Tibial nerve (tissue), 4 donors: Measurements from ENCODE around the gene ALS2. TPM values are rescaled to one million over a fixed set of nuclear protein-coding genes. Genes with fewer than 3 reads are reported as not detected.

Experiments
- DNase-seq, 2 donors: peaks; one replicate each; pipeline ENCODE4 v3.0.0-alpha.2; 2019; ENCODE audit warnings: low spot score in 2 of 2
- H3K27ac ChIP-seq, 4 donors: fragments of 200-600 bp; sonication (generic) in 3 of 4; one replicate each; pipeline ENCODE4 v1.5.1; 2017 to 2019; ENCODE audit warnings: mild to moderate bottlenecking in 1 of 4
- H3K27me3 ChIP-seq, 2 donors: fragments of 200-600 bp; sonication (generic) in 1 of 2; one replicate each; pipeline versions ENCODE4 v1.5.1 to v1.6.0; 2017 to 2019
- H3K36me3 ChIP-seq, 3 donors: fragments of 200-600 bp; sonication (generic); one replicate each; pipeline ENCODE4 v1.5.1; 2018 to 2019
- H3K4me1 ChIP-seq, 4 donors: fragments of 200-600 bp; sonication (generic) in 3 of 4; one replicate each; pipeline ENCODE4 v1.5.1; 2017 to 2019
- H3K4me3 ChIP-seq, 4 donors: fragments of 200-600 bp; sonication (generic) in 3 of 4; one replicate each; pipeline ENCODE4 v1.5.1; 2017 to 2019; ENCODE audit warnings: mild to moderate bottlenecking in 1 of 4, moderate library complexity in 1 of 4
- H3K9me3 ChIP-seq, 4 donors: fragments of 200-600 bp; sonication (generic) in 3 of 4; one replicate each; pipeline ENCODE4 v1.5.1; 2017 to 2019
- CTCF ChIP-seq, 5 experiments: fragments of 200-600 bp in 3 of 5; fragments of 450-650 bp in 2 of 5; sonication (generic) in 3 of 5; IDR thresholded peaks; one replicate each; pipeline ENCODE4 v1.5.1; 2016 to 2019; ENCODE audit warnings: antibody characterized with exemption in 5 of 5, mild to moderate bottlenecking in 3 of 5, moderate library complexity in 2 of 5
- EP300 ChIP-seq, 2 donors: sonication (generic); formaldehyde crosslinking; IDR thresholded peaks; one replicate each; pipeline ENCODE4 v1.6.1; 2017; ENCODE audit warnings: antibody characterized with exemption in 2 of 2, mild to moderate bottlenecking in 1 of 2
- POLR2A ChIP-seq, 2 donors: fragments of 450-650 bp; IDR thresholded peaks; one replicate each; pipeline ENCODE4 v1.6.1; 2017; ENCODE audit warnings: antibody characterized with exemption in 2 of 2, mild to moderate bottlenecking in 2 of 2, moderate library complexity in 2 of 2
- WGBS, 2 donors: methylation state at CpG; one replicate each; pipeline ENCODE4 v1.1.5; 2018; 5-methylcytosine and 5-hydroxymethylcytosine counted together
- total RNA-seq, 4 donors: library from RNA; depleted of rRNA; stranded (reverse); fragments of >200 nt; gene quantifications; one replicate each; pipeline ENCODE4 v1.1.0, GENCODE V29; 2016

ALS2 gene
- total RNA-seq, 4 donors from 2014 or later = 23.5 to 35.8 (median 34.8) TPM

GRCh38 chr2:201698588-201699226, 82.0 kb downstream of the ALS2 start, which contains the start of gene MPP4:
Gene MPP4, minus strand, starts transcription at chr2:201698644. Its CDS starts 4,690 bp downstream, at chr2:201693954.
- TF ChIP-seq CTCF (IDR thresholded peaks at IDR 0.05) (no peak), EP300 (IDR thresholded peaks at IDR 0.05) (no peak)
- no peaks in the 10 kb centered on the region for H3K27me3 ChIP-seq
- H3K9me3 ChIP-seq = no peaks in the 10 kb centered on the region
- WGBS, 2 donors = 39 to 44% methylated on average over 3 of the region's 3 CpGs
- DNase-seq = no peak
- H3K4me1 ChIP-seq = peaks cover 0 to 26% (median 7%) of the 10 kb centered on the region in 4 donors
- H3K4me3 ChIP-seq = no peak within 1 kb of the TSS
- H3K27ac ChIP-seq = no peak within 1 kb of the TSS
- H3K36me3 ChIP-seq = peaks cover 0 to 31% (median 0%) of the 10 kb centered on the region in 3 donors

DNA sequence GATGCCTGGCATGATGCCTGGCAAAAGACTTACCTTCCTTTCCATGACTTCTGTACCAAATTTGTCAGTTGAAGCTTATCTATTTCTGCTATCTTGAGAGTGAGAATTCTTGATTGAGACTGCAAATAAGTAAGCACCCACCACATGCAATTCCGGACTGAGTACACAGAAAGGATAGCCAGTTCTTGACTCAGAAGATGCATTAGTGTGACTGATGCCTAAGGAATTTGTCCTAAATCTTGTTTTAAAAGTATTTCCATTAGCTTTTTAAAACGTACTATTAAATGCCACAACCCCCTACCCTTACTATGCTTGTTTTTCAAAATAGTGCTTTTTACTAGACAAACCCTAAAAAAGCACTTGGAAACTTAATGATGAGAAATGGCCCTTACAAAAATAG, 82.8 kb downstream of the ALS2 start:
- no peak overlapping the region for H3K27ac ChIP-seq
- H3K36me3 ChIP-seq = peaks cover 0 to 23% (median 0%) of the 10 kb centered on the region in 3 donors
- H3K4me1 ChIP-seq = peaks cover 0 to 26% (median 7%) of the 10 kb centered on the region in 4 donors
- H3K27me3 ChIP-seq = no peaks in the 10 kb centered on the region
- TF ChIP-seq EP300 (IDR thresholded peaks at IDR 0.05) = no peak
- no peak for TF ChIP-seq CTCF (IDR thresholded peaks at IDR 0.05)
- TF ChIP-seq POLR2A (IDR thresholded peaks at IDR 0.05) = no peak
- no peak for DNase-seq
- WGBS, 2 donors = 47 to 62% methylated on average over 2 of the region's 2 CpGs
- H3K4me3 ChIP-seq = no peak overlapping the region
- H3K9me3 ChIP-seq = no peaks in the 10 kb centered on the region

- WGBS, 2 donors = 43 to 50% methylated on average over 6 of the region's 6 CpGs
- no peak for TF ChIP-seq POLR2A (IDR thresholded peaks at IDR 0.05)
- no peak for TF ChIP-seq EP300 (IDR thresholded peaks at IDR 0.05)
- TF ChIP-seq CTCF (IDR thresholded peaks at IDR 0.05) = no peak
- no peak overlapping the region for H3K27ac ChIP-seq
Measured at GRCh38 chr2:201696151-201696659, 84.5 kb downstream of the ALS2 start.

GRCh38 chr2:201685156-201685555, 95.6 kb downstream of the ALS2 start:
- TF ChIP-seq CTCF (IDR thresholded peaks at IDR 0.05) (no peak), POLR2A (IDR thresholded peaks at IDR 0.05) (no peak), EP300 (IDR thresholded peaks at IDR 0.05) (no peak)
- Histone ChIP-seq H3K27ac (no peak overlapping the region), H3K4me1 (no peaks in the 10 kb centered on the region), H3K9me3 (no peaks in the 10 kb centered on the region), H3K27me3 (no peaks in the 10 kb centered on the region), H3K4me3 (no peak overlapping the region), H3K36me3 (no peaks in the 10 kb centered on the region)
- WGBS, 2 donors = 85 to 86% methylated on average over 3 of the region's 3 CpGs
- DNase-seq = no peak

More at GRCh38 chr2:201696151-201696659, 84.5 kb downstream of the ALS2 start:
- Histone ChIP-seq H3K4me1 (peaks cover 0 to 26% (median 7%) of the 10 kb centered on the region in 4 donors), H3K27me3 (no peaks in the 10 kb centered on the region), H3K36me3 (peaks cover 0 to 6% (median 0%) of the 10 kb centered on the region in 3 donors), H3K4me3 (no peak overlapping the region), H3K9me3 (no peaks in the 10 kb centered on the region)
- DNase-seq = no peak

DNA sequence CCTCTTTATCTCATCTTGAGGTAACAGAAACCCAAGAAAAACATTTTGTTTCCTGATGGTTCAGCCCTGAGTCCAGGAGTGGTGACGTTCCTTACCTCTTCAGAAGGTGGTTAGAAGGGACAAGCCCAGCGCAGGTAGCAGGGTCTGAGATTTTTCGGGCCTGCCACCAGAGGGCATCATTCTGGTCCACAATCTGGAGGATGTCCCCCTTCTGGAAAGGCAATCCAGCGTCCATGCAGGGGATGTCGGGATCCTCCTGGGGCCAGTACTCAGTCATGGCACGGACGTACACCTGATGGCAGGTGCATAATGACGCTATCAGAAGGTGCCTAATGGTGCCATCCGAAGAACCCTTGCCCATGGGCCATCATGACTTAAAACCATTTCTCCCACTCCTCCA, 100.0 kb downstream of the ALS2 start:
- TF ChIP-seq EP300 (IDR thresholded peaks at IDR 0.05) (no peak), POLR2A (IDR thresholded peaks at IDR 0.05) (no peak), CTCF (IDR thresholded peaks at IDR 0.05) (no peak)
- Histone ChIP-seq H3K4me1 (no peaks in the 10 kb centered on the region), H3K36me3 (no peaks in the 10 kb centered on the region), H3K4me3 (no peak overlapping the region), H3K9me3 (no peaks in the 10 kb centered on the region), H3K27ac (no peak overlapping the region), H3K27me3 (no peaks in the 10 kb centered on the region)
- DNase-seq = no peak
- WGBS, 2 donors = 50 to 61% methylated on average over 8 to 9 of the region's 9 CpGs
